Cardiac septum (tissue), 1 donor: ENCODE data around the gene LPP. TPM values are rescaled to one million over a fixed set of nuclear protein-coding genes. Genes with fewer than 3 reads are reported as not detected.

Experiments used
- DNase-seq: peaks from one replicate; pipeline ENCODE4 v3.0.0-alpha.2; 2020; ENCODE audit warnings: low spot score
- intact Hi-C: fragments of 100-400 bp; cut with DNase I; formaldehyde crosslinking; loops from one replicate; pipeline ENCODE4 v1.14.0; 2022
- total RNA-seq: library from RNA; stranded (reverse); fragmentation: NEBNext Ultra II Directional; extraction: Animal tissue kit (Norgen Biotek cat#: 25700); gene quantifications from one replicate; pipeline ENCODE4 v1.2.1, GENCODE V29; 2021
- donor health status: DM: no; HTN: no; CAD: no.

Gene LPP
- total RNA-seq, 1 donor from 2014 or later: 145 TPM

DNA sequence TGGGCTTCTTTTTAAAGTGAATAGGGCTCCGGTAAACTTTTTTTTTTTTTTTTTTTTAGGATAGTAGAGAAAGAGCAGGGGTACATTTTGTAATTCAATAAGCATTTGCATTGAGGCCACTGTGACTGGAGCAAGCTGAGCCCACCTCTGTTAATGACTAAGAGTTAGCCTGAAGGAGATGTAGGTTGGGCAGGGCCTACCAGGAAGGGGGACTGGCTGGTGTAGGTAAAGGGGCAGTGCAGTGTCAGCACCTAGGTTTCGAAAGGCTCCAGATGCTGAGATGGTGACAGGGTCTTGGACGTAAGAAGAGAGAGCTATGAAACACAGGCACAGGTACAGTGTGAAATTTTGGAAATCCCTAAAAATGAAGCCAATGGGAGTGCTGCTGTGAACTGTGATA is 30.7 kb downstream of the LPP start:
- no peak for DNase-seq
- intact Hi-C loops: no loop called here

DNA sequence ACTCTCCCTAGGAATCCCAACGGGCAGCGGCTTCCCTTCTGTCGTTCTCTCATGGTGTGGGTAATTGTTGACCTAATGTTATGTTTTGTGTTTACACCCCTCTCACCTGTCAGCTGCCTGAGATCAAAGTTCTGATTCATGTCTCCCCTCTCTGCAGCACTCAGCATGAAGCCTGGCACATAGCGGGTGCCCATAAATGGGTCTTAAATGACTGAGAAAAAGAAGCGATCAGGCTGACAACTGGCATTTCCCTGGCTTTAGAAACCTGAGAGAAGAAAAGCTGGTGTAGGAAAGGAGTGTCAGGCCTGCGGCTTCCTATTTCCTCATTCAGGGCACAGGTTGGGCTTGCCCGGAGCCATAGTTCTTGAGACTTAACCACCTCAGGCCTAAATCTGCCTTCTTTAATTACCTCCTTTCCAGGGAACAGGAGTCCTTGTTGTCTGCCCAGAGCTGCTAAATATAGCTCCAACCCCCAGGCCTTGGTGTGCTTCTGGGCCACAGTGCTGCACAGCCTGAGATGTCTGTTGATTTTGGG is 31.8 kb downstream of the LPP start:
- intact Hi-C loops: no loop called here
- no peak for DNase-seq

DNA sequence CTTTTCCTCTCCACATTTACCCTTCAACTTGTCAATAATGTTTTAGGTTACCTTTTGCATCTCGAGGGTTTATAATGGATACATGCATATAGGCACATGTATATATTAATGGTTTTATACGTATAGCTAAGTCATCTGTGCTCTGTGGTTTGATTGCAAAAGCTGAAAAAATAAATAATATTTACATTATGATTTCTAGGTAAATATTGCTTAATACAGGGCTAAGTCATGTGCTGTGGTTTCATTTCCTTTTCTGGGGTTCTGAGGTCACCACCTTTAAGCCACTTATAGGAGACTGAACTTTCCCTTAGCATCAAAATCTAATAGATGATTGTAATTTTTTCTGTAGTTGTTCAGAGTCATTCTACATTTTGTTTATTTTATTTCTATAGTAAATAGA is 33.1 kb downstream of the LPP start:
- intact Hi-C loops: no loop called here
- no peak for DNase-seq

DNA sequence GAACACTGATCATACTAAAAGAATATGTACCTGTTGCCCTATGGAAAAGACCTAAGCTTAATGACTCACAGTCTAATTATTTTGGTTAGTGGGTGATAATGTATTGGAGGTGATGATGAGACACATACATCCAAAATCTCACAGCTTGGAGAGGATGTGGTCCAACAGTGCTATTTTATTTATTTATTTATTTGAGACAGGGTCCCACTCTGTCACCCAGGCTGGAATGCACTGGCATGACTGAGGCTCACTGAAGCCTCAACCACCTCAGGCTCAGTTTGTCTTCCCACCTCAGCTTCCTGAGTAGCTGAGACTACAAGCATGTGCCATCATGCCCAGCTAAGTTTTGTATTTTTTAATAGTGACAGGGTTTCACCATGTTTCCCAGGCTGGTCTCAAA is 35.0 kb downstream of the LPP start:
- intact Hi-C loops: no loop called here
- no peak for DNase-seq

DNA sequence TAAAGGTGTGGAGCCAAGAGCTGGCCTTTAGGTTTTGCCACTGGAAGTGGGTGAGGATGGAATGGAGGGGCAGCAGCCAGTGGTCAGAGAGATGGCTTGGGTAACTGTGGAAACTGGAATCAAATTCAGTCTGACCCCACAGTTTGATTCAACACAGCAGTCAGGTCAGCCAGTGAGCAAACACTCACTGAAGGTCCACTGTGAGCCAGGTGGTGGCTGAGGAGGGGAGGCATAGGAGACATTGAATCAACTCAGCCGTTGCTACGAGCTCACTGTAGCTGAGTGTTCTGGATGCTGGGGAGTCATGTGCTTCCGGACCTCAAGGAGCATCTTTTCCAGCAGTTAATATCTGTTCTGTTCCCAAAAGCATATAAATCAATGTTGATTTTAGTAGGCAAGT is 37.5 kb downstream of the LPP start:
- intact Hi-C loops: no loop called here
- no peak for DNase-seq

DNA sequence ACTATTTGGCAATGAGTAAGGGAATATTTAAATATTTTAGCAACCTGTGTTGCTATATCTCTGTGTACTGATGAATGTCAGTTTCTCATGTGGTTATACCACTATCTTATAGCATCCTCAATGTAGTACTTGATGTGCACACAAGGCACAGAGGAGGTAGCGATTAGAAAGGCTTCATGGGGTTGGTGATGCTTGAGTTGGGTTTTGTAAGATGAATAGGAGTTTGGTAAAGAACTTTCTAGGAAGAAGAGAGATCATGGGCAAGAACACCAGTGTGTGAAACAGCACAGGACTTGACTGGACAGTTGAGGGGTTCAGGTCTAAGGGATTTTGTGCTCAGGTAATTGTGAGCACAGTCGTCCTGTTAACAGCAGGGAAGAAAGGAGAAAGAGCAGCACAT is 38.1 kb downstream of the LPP start:
- DNase-seq: no peak
- intact Hi-C loops: no loop called here

DNA sequence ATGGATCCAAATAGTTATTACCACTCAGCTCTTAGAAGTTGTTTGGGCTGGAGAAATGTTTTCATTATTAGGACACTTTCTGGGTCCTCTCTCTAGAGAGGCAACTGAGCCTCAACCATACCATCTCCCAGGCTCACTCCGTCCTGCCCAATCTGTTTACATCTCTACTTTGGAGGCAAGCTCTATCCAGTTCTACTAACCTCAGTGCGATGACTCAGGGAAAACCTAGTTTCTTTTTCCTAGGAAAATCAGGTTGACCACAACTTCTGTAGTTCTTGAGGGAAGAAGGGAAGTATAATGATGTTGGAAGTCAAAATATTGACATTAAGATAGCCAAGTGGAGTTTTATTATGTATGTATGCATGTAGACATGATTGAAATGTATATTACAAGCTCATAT is 40.4 kb downstream of the LPP start:
- intact Hi-C loops: no loop called here
- no peak for DNase-seq

DNA sequence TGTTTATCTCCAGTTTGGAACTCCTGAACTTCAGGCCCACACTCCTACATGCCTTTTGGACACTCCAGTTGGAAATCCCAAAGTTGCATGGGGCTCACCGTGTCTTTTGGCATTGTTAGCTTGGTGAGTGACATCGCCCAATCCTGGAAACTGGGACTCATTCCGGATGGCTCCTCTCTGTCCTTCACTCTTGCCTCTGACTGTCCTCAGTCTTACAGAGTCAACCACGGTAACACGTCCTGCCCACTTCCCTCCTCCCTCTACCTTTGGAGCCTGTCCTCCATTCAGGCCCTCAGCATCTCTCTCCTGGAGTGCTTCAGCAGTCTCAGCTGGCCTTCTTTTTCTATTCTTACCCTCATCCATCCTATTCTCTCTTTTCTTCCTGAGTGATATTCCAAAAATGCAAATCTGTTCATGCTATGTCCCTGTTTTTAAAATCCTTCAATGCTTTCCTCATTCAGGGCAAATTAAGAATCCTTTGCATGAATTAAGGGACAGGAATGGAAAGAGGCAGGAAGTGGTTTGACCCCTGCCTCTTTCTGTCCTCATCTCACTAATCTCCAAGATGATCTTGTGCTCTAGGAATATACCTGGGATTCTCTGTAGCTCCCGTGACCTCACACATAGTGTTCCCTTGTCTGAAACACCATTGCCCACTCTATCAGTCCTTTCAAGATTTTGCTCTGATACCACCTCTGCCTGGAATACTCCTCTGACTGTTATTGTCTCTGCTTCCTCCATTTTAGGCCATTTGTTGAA is 42.5 kb downstream of the LPP start:
- no peak for DNase-seq
- intact Hi-C loops: no loop called here

DNA sequence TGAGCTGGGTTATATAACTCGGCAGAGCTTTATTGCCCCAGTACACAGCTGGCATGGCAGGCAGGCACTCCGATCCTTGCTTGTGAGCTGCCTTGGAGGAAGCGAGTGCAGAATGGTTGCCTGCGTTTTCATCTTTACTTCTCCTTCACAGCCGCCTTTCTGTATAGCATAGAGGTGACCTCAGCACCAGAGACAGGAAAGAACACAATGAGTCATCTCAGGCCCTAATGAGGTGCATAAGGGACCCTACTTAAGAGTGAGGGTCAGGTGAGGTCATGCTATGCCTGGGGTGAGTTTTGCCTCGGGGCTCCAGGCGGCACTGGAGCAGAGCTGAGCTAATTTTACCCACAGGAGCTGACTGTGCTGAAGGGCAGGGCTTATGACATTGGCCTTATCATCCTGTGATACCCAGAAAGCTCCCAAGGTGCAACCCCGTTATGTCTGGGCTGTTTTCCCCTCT is 43.5 kb downstream of the LPP start:
- intact Hi-C loops: no loop called here
- DNase-seq: no peak

DNA sequence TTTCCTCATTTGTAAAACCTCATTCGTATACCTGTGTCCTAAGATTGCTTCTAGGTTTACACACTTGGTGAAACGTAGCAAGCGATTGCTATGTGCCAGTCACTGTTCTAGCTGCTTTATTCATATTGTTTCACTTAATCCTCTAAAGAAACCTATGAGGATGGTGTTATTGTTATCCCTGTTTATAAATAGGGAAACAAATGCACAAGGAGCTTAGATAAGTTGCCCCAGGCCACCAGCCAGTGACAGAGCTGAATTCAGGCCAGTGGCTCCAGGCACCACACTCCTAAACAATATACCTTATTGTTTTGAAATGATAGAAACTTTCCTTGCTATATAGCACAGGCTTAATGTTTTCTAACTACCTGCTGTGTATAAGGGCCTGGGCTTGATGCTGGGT is 44.0 kb downstream of the LPP start:
- intact Hi-C loops: no loop called here

DNA sequence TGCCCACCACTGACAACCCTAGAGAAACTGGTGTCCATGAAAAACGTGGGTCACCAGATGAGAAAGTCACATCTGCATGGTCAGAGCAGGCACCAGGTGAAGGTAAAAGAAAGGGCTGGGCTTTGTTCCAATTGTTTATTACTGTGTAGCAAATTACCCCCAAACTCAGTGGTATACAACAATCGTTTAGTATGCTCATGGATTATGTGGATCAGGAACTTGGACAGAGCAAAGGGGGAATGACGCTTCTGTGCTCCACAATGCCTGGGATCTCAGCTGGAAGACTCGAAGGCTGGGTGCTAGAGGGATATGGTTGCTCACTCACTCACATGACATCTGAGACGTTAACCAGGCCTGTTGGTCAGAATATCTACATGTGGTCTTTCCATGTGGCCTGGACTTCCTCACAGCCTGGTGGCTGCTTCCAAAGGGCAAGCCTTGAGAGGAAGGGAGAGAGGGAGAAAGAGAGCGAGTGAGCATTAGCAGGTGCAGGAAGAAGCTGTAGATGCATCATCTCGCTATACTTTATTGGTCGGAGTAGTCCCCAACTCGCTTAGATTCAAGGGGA is 44.9 kb downstream of the LPP start:
- DNase-seq: no peak
- intact Hi-C loops: no loop called here

More for the DNA sequence above, 44.0 kb downstream of the LPP start:
- DNase-seq: no peak

DNA sequence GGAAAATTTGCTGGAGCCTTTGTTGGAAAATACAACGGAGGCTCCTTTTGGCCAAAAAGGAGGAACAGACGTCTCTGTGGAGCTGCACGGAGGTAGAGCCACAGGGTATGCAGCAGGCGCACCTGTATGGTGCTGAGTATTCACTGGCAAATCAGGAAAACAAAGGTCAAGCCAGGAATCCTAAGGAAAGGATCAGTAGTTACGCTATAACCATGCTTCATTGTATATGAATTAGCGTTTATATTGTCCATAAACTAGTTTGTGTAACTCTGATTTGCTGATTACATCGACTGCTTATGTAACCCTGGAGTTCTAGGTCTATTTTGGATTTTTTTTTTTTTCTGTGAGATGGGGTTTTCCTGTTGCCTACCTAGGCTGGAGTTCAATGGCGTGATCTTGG is 45.4 kb downstream of the LPP start:
- intact Hi-C loops: no loop called here
- DNase-seq: no peak

DNA sequence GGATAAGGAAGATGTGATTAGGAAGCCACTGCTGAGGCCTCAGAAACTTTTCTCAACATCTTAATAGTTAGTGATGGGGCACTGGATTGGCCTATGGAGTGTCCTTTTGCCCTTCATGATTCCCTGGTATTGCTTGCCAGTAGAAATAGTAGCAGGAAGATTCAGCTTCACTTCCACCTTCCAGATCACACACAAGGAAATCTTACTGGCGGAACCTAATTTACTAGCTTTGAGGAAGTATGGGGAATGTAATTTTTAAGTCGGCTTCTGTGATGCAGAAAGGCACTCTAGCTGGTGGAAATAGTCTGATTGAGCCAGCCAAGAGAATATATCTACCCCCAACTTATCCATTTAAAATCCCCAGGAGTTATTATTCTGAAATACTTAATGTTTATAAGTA is 46.5 kb downstream of the LPP start:
- intact Hi-C loops: no loop called here
- DNase-seq: no peak

DNA sequence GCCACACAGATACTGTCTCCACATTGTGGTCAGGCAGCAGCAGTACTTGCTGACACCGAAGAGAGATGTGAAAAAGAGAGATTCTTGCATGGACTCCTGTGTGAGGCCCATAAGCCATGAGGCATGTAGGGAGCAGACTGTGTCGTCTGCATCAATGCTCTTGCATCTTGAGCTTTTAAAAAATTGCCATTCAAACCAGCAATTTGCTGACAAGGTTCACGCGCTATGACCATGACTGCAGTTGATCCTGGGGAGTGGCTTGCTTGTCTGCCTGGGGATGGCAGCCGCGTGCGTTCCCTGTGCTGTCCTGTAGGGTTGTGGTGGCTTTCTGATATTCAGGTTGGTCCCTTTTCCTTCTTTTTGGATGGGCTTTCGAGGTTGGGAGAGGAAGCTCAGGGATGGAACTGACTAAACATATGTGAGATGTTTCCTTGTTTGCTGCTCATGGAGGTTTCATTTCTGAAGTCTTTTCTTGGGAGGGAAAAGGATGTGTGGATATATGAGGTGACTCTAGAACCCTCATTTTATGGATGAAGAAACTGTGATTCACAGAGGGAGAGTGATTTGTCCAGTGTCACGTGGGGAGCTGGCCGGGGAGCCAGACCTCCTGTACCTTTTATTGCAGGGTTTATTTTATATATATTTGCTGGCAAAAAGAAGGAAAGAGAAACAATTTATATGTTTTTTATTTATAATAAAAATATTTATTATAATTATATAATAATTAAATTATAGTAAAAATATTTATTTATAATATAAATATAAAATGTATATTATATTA is 48.6 kb downstream of the LPP start:
- DNase-seq: no peak
- intact Hi-C loops: no loop called here

DNA sequence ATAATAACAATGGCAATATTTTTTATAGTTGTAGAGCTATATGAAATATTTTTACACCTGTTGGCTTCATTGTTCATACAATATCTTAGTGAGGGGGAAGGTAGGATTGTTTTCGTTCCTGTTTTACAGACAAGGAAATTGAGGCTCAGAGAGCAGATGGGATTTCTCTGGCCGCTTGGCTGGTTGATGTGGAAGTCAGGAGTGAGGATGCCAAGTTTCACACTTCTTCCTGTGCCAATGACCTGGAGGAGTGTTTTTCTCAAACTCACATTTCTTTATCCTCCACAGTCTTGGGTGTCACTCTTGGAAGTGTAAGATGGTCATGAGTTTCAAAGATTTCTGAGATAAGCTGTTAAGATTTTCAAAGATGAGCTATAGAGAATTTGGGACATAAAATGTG is 50.6 kb downstream of the LPP start:
- intact Hi-C loops: no loop called here
- DNase-seq: no peak

DNA sequence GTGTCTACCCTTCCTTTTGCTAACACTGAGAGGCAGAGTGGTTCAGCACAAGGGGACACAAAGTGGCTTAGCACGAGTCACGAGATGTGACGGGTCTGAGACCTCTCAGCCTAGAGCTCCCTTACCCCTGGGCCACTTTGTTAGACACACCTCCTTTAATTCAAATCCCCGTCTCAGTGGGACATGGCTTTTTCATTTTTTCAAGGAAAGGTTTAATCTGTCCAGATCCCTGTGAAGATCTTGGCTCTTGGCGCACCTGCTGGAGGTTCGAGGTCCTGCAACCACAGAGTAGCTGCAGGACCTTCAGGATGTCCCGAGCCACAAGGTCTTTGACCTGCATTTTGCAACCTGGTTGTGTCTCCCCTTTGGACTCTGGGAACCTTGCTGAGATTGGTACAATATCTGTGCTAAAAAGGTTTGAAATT is 52.0 kb downstream of the LPP start:
- intact Hi-C loops: no loop called here
- DNase-seq: no peak

DNA sequence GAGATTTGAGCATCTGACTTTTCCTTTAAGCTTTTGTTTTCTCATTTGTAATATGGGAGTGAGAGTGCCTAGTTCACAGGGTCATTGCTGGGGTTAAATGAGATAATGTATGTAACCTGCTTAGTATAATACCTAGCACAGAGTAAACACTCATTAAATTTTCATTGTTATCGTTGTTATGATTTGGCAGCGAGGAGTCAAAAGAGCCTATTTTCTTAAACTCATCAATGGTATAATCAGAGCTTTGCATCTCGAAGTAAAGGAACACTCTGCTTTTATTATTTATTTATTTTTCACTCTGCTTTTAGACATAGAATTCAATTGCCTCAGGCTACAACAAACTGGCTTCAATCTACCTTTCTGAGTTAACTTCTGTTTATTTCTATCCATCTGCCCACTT is 52.8 kb downstream of the LPP start:
- intact Hi-C loops: no loop called here
- no peak for DNase-seq

DNA sequence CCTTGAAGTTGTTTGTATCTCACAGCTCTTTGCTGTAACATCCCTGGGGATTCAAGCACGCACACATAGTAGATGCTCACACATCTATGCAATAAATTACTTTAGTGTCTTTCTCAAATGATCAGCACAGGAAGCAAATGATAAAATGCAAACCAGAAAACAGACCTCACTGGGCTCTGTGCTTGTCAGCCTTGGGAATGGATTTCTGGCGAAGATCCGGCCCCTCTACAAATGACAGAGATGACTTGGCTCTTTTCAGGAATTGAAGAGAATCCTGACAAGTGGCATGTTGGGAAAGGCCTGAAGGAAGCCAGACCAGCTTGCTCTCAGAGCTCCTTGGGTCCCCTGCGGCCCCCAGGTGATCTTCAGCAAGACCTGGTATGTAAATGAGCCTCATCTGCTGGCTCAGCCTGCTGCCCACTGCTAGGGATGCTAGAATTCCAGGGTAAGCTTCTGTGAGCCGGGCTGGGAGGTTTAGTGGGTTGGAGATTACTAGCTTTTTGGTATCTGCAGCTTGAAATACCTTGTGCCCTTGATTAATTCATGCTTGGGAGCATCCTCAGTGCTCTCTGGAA is 54.1 kb downstream of the LPP start:
- no peak for DNase-seq
- intact Hi-C loops: no loop called here

DNA sequence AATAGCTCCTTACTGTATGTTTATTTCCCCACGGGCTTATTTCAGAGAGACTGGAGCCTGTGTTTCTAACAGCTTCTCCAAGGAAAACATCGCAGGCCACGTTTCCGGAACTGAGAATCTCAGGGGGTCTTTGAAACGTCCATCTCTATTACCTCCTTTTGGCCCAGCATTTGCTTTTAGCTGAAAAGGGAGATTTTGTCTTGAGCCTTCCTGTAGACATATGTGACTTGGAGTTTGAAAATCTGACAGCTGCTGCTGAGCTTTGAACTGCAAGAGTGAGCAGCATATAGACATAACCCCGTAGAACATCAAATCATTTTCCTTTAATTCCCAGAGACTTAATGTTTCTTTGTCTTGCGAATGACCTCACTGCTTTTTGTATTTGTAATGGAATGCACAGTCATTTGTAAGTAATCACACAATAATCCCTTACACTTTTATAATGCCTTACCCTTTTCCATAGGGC is 54.6 kb downstream of the LPP start:
- intact Hi-C loops: no loop called here
- no peak for DNase-seq

DNA sequence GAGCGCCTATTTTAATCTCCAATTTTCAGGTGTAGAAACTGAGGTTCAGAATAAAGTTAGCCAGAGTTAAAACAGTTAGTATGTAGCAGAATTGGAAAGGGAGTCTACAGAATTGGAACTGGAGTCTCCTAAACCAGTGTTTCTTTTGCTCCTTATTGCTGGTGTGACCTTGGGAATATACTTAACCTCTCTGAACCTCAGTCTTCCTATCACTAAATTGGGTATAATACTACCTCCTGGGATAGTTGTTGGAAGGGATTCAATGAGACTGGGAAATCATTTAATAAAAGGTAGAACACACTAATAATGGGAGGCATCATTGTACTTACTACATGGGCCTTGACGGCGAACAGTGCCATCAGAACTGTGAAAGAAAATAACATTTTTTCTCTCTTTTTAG is 55.1 kb downstream of the LPP start:
- no peak for DNase-seq
- intact Hi-C loops: no loop called here
